HG03103 (cell line): Measurements from ENCODE around the gene GTSE1.

Experiments
- ATAC-seq: cut with Tn5 transposase; IDR thresholded peaks from one replicate; pipeline ENCODE4 v1.9.1; 2021; ENCODE audit warnings: low read depth; ENCODE audit not compliant: unreplicated experiment

GTSE1 gene

GRCh38 chr22:46376111-46376510, 79.4 kb downstream of the GTSE1 start:
- no peak for ATAC-seq

GRCh38 chr22:46376908-46377524, 80.3 kb downstream of the GTSE1 start:
- no peak for ATAC-seq

GRCh38 chr22:46377525-46378425, 81.1 kb downstream of the GTSE1 start:
- ATAC-seq: no peak

- ATAC-seq: no peak
Observed at GRCh38 chr22:46378426-46379065, 81.9 kb downstream of the GTSE1 start.

GRCh38 chr22:46379066-46379930, 82.6 kb downstream of the GTSE1 start:
- ATAC-seq: no peak

- no peak for ATAC-seq
Observed at GRCh38 chr22:46380069-46380468, 83.4 kb downstream of the GTSE1 start.
